ENCODE results near the gene YKT6.

DNA sequence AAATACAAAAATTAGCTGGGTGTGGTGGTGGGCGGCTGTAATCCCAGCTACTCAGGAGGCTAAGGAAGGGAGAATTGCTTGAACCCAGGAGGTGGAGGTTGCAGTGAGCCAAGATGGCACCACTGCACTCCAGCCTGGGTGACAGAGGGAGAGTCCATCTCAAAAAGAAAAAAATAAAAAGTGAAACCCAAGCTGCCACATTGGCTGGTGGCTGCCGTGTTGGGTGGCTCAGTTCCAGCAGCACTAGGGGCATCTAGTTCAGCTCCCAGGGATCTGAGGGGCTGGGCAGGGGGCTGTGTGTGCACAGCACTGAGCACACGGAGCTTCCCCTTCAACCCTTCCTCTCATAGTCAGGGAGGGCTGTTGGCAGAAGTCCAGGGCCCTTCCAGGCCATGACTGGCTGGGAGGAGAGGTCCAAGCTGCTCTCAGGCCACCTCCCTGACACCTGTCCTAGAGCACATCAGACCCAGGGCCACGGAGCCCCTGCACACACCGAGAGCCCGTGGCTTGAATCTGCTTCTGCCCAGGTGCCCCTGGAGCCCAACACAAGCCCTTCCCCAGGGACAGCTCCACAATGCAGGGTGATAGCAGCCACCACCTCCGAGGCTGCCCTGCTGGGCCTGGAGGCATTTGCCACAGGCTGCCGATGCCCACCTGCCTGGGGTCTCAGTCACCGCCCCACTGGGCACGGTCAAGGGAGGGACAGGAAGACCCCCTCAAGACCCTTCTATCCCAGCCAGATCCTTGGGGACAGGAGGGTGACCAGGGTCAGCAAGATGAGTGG, 47.3 kb downstream of the YKT6 start:
- TF ChIP-seq, protein P1, sequence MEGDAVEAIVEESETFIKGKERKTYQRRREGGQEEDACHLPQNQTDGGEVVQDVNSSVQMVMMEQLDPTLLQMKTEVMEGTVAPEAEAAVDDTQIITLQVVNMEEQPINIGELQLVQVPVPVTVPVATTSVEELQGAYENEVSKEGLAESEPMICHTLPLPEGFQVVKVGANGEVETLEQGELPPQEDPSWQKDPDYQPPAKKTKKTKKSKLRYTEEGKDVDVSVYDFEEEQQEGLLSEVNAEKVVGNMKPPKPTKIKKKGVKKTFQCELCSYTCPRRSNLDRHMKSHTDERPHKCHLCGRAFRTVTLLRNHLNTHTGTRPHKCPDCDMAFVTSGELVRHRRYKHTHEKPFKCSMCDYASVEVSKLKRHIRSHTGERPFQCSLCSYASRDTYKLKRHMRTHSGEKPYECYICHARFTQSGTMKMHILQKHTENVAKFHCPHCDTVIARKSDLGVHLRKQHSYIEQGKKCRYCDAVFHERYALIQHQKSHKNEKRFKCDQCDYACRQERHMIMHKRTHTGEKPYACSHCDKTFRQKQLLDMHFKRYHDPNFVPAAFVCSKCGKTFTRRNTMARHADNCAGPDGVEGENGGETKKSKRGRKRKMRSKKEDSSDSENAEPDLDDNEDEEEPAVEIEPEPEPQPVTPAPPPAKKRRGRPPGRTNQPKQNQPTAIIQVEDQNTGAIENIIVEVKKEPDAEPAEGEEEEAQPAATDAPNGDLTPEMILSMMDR (IDR thresholded peaks at IDR 0.05; ENCODE audit: borderline replicate concordance, extremely low read depth, low read length, poor library complexity, severe bottlenecking): no peak
- TF ChIP-seq EZH2 (IDR thresholded peaks at IDR 0.05; ENCODE audit: borderline replicate concordance, low read depth, low read length, severe bottlenecking): no peak

Measured in DND-41 (cell line).